ENCODE results near the gene C16orf89. TPM values are rescaled to one million over a fixed set of nuclear protein-coding genes. Genes with fewer than 3 reads are reported as not detected.
A peak's percentile ranks its signal among the peaks of the same experiment; 100 is the strongest.

The C16orf89 gene
- total and polyA plus RNA-seq, 7 donors = 2.5 to 15.7 (median 6.6) TPM

DNA sequence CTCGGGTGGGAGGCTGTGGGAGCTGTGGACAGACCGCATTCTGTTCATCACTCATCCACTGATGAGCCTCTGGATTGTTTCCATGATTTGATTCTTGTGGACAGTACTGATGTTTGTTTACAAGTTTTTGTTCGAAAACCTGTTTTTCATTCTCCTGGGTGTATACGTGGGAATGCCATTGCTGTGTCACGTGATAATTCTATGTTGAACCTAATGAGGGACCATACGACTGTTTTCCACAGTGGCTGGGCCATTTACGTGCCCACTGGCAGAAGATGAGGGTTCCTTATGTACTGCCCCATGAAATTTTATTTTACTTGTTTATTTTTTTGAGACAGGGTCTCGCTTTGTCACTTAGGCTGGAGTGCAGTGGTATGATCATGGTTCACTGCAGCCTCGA is 3.3 kb upstream of the C16orf89 start:
- intact Hi-C loops (cut with DNase I) = no loop called here
- DNase-seq = peak; percentile 21
- Histone ChIP-seq H3K9me3 (no peaks in the 10 kb centered on the region), H3K27ac (no peak overlapping the region), H3K4me1 (peaks cover 0 to 25% (median 18%) of the 10 kb centered on the region in 4 donors), H3K27me3 (no peaks in the 10 kb centered on the region), H3K36me3 (no peaks in the 10 kb centered on the region), H3K4me3 (no peak overlapping the region)
- TF ChIP-seq, protein P1, sequence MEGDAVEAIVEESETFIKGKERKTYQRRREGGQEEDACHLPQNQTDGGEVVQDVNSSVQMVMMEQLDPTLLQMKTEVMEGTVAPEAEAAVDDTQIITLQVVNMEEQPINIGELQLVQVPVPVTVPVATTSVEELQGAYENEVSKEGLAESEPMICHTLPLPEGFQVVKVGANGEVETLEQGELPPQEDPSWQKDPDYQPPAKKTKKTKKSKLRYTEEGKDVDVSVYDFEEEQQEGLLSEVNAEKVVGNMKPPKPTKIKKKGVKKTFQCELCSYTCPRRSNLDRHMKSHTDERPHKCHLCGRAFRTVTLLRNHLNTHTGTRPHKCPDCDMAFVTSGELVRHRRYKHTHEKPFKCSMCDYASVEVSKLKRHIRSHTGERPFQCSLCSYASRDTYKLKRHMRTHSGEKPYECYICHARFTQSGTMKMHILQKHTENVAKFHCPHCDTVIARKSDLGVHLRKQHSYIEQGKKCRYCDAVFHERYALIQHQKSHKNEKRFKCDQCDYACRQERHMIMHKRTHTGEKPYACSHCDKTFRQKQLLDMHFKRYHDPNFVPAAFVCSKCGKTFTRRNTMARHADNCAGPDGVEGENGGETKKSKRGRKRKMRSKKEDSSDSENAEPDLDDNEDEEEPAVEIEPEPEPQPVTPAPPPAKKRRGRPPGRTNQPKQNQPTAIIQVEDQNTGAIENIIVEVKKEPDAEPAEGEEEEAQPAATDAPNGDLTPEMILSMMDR (IDR thresholded peaks at IDR 0.05) = no peak
- no peak for TF ChIP-seq EP300 (IDR thresholded peaks at IDR 0.05)
- no peak for TF ChIP-seq POLR2A (IDR thresholded peaks at IDR 0.05)
- no peak for TF ChIP-seq POLR2AphosphoS5 (IDR thresholded peaks at IDR 0.05)
- WGBS, 2 donors = 86 to 92% methylated on average over 9 of the region's 9 CpGs

DNA sequence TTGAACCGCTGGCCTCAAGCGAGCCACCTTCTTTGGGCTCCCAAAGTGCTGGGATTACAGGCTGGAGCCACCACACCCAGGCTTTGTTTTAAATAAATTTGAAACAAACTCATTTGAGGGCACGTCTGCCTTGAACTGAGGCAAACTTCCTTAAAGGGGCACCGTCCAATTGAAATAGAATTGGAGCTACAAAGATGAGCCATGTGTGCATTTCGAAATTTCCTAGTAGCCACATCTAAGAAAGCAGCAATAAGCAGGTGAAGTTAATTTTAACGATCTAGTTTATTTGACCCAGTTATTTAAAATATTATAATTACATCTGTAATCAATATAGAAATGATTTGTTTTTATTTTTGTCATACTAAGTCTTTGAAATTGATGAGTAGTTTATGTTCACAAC is 755 bp upstream of the C16orf89 start:
- H3K36me3 ChIP-seq = no peaks in the 10 kb centered on the region
- TF ChIP-seq, protein P1 (IDR thresholded peaks at IDR 0.05) = no peak
- no peak for TF ChIP-seq POLR2A (IDR thresholded peaks at IDR 0.05)
- no peak for TF ChIP-seq POLR2AphosphoS5 (IDR thresholded peaks at IDR 0.05)
- no peak for TF ChIP-seq EP300 (IDR thresholded peaks at IDR 0.05)
- WGBS, 2 donors = 50 to 65% methylated on average over 6 of the region's 6 CpGs

DNA sequence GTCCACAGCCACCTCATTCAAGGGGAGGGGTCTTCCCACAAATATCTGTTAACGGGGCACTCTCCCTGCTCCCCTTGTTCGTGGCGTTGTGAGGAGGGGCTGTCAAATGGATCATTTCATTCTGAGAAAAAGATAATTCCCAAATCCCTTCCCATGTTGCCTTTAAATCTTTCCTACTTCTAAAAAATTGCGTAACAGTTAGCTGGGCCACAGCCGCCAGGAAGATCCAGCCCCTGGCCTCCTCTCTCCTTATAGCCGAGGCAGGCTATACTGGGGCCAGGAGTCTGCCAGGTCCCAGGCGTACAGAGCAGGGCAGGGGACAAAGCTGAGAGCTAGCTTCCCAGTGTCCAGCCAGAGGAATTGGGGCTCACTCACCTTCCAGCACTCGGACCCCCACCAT is 430 bp downstream of the C16orf89 start:
- Histone ChIP-seq H3K4me3 (peak overlapping the region in 1 of 4 donors; percentile 10), H3K36me3 (no peaks in the 10 kb centered on the region), H3K4me1 (peaks cover 0 to 10% (median 3%) of the 10 kb centered on the region in 4 donors), H3K27me3 (no peaks in the 10 kb centered on the region), H3K27ac (peak overlapping the region in 2 of 4 donors; percentile 34 to 45), H3K9me3 (no peaks in the 10 kb centered on the region)
- 20 to 55% methylated on average over 8 of the region's 8 CpGs for WGBS, 2 donors
- DNase-seq = peak; percentile 60
- no peak for TF ChIP-seq POLR2A (IDR thresholded peaks at IDR 0.05)
- no peak for TF ChIP-seq POLR2AphosphoS5 (IDR thresholded peaks at IDR 0.05)
- TF ChIP-seq, protein P1 (IDR thresholded peaks at IDR 0.05) = no peak
- TF ChIP-seq EP300 (IDR thresholded peaks at IDR 0.05) = no peak
- intact Hi-C loops (cut with DNase I) = no loop called here

More for the DNA sequence above, 755 bp upstream of the C16orf89 start:
- Histone ChIP-seq H3K27ac (peak overlapping the region in 1 of 4 donors; percentile 45), H3K9me3 (no peaks in the 10 kb centered on the region), H3K4me3 (no peak overlapping the region), H3K4me1 (peaks cover 0 to 14% (median 9%) of the 10 kb centered on the region in 4 donors), H3K27me3 (no peaks in the 10 kb centered on the region)
- DNase-seq = peak; percentile 19
- intact Hi-C loops (cut with DNase I) = no loop called here

DNA sequence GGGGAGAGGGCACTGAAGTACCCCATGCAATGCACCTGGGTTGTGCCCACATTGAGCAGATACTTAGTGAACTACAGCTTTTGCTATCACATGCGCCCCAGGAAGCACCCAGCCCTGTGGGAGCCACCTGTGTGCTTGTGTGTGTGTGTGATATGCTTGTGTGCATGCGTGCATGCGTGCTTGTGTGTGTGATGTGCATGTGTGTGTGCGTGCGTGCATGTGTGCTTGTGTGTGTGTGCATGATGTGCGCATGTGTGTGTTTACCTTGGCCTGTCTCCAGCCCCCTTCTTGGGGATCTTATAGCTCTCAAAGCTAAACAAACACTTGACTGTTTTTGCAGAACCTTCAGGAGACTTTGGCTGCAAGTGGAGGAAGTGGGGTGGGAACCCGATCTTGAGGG is 841 bp downstream of the C16orf89 start:
- no peak overlapping the region for H3K4me3 ChIP-seq
- peak; percentile 14 for DNase-seq
- no peaks in the 10 kb centered on the region for H3K36me3 ChIP-seq
- no peaks in the 10 kb centered on the region for H3K9me3 ChIP-seq
- TF ChIP-seq, protein P1 (IDR thresholded peaks at IDR 0.05) = no peak
- TF ChIP-seq POLR2A (IDR thresholded peaks at IDR 0.05) (no peak), POLR2AphosphoS5 (IDR thresholded peaks at IDR 0.05) (no peak), EP300 (IDR thresholded peaks at IDR 0.05) (no peak)
- H3K4me1 ChIP-seq = peaks cover 0 to 10% (median 3%) of the 10 kb centered on the region in 4 donors
- H3K27ac ChIP-seq = no peak overlapping the region
- WGBS, 2 donors = 11 to 43% methylated on average over 7 of the region's 7 CpGs
- intact Hi-C loops (cut with DNase I) = no loop called here
- no peaks in the 10 kb centered on the region for H3K27me3 ChIP-seq
